ENCODE measurements around the gene ABHD14A. TPM values are rescaled to one million over a fixed set of nuclear protein-coding genes. Genes with fewer than 3 reads are reported as not detected.

Gene ABHD14A
- polyA plus RNA-seq, 1 of the 3 experiments (the other 2 are of a cell fraction): 31.5 TPM

GRCh38 chr3:51944451-51945021 is 30.3 kb upstream of the ABHD14A start:
- 89% methylated on average over 11 of the region's 11 CpGs for WGBS (ENCODE audit: low lambda C conversion rate)
- Histone ChIP-seq H2AFZ (ENCODE audit: low read depth) (no peak overlapping the region), H3K4me1 (ENCODE audit: control insufficient read depth in 1 of 2, insufficient read depth in 2 of 2, low read depth in 1 of 2, low read length in 1 of 2) (peaks cover 11 to 18% of the 10 kb centered on the region in 2 experiments; a peak in 3 of 4 replicates), H3K9me3 (no peaks in the 10 kb centered on the region), H3K27ac (ENCODE audit: low read depth in 2 of 2, low read length in 1 of 2) (no peak overlapping the region), H3F3A (replicated peaks; ENCODE audit: insufficient read depth) (no peaks in the 10 kb centered on the region), H3K9me2 (no peaks in the 10 kb centered on the region), H3K4me3 (ENCODE audit: low read depth in 2 of 2, low read length in 1 of 2) (no peak overlapping the region), H3K36me3 (replicated peaks in 1 of 2; ENCODE audit: control insufficient read depth in 1 of 2, insufficient read depth in 2 of 2, low read length in 1 of 2) (peaks cover 0 to 2% of the 10 kb centered on the region in 2 experiments), H3K27me3 (ENCODE audit: insufficient read depth) (no peaks in the 10 kb centered on the region), H3K9ac (no peak overlapping the region), H3K79me2 (ENCODE audit: insufficient read depth) (peaks cover 21% of the 10 kb centered on the region), H3K4me2 (no peak overlapping the region), H4K20me1 (ENCODE audit: insufficient read depth) (0 out of 2 replicates have a peak, but pooled peaks cover under 1% of the 10 kb centered on the region)
- ChIA-PET CTCF (interaction anchor here (1.0 to 5.3 kb wide), 3 partner anchors 30 to 111 kb away, joined by 3 to 80 read pairs (median 3); partner anchors contain the start of genes ABHD14A, ABHD14B and DUSP7), POLR2A (interaction anchor here (1.4 kb wide), 1 partner anchor 29 kb away, joined by 3 read pairs; the partner anchor contains the start of gene ABHD14B)
- no peak for DNase-seq
- no peak for TF ChIP-seq PBX3 (IDR thresholded peaks at IDR 0.05)
- TF ChIP-seq SIN3A (IDR thresholded peaks at IDR 0.05; ENCODE audit: borderline replicate concordance, low read depth, low read length): no peak
- no peak for TF ChIP-seq REST (IDR thresholded peaks at IDR 0.05; ENCODE audit: low read depth, low read length)
- TF ChIP-seq POLR2AphosphoS5 (IDR thresholded peaks at IDR 0.05; ENCODE audit: low read depth, low read length): no peak
- TF ChIP-seq TCF12 (IDR thresholded peaks at IDR 0.05): no peak
- no peak for TF ChIP-seq CHD2 (IDR thresholded peaks at IDR 0.05; ENCODE audit: low read length, partially characterized antibody)
- no peak for TF ChIP-seq CTCF (IDR thresholded peaks at IDR 0.05)
- TF ChIP-seq GATA2 (CRISPR knock-in tag; IDR thresholded peaks at IDR 0.05): no peak
- no peak for TF ChIP-seq MEF2A (IDR thresholded peaks at IDR 0.05; ENCODE audit: borderline replicate concordance, low read depth)
- TF ChIP-seq ELF1 (IDR thresholded peaks at IDR 0.05): no peak
- TF ChIP-seq EP300 (IDR thresholded peaks at IDR 0.05; ENCODE audit: borderline replicate concordance in 1 of 2, low read depth in 1 of 2, low read length in 1 of 2): no peak
- no peak for TF ChIP-seq RAD21 (IDR thresholded peaks at IDR 0.05; ENCODE audit: low read length)
- no peak for TF ChIP-seq RXRA (IDR thresholded peaks at IDR 0.05; ENCODE audit: borderline replicate concordance, low read depth)
- TF ChIP-seq YY1 (IDR thresholded peaks at IDR 0.05; ENCODE audit: low read depth): no peak
- TF ChIP-seq NFIC (IDR thresholded peaks at IDR 0.05; ENCODE audit: borderline replicate concordance): no peak
- no peak for TF ChIP-seq MAX (IDR thresholded peaks at IDR 0.05; ENCODE audit: low read depth)
- TF ChIP-seq TAF1 (IDR thresholded peaks at IDR 0.05; ENCODE audit: borderline replicate concordance, low read depth, low read length): no peak
- no peak for TF ChIP-seq FOXM1 (IDR thresholded peaks at IDR 0.05; ENCODE audit: low read depth)
- TF ChIP-seq SMC3 (IDR thresholded peaks at IDR 0.05; ENCODE audit: low read depth, low read length): no peak
- no peak for TF ChIP-seq JUND (IDR thresholded peaks at IDR 0.05)

Data from SK-N-SH (cell line).